BE2C (cell line): ENCODE data around the gene WNT2B.

Experiments used
- DNase-seq: peaks from one replicate; pipeline ENCODE4 v3.0.0-alpha.2; 2020
- H3K27me3 ChIP-seq: fragments of 250-450 bp; sonication (Bioruptor Pico); 2 replicates; pipeline ENCODE4 v1.5.1; 2020; ENCODE audit warnings: mild to moderate bottlenecking
- H3K36me3 ChIP-seq: fragments of 250-450 bp; sonication (Bioruptor Pico); 2 replicates; pipeline ENCODE4 v1.5.1; 2020; ENCODE audit warnings: mild to moderate bottlenecking
- H3K4me1 ChIP-seq: fragments of 250-450 bp; sonication (Bioruptor Pico); 2 replicates; pipeline ENCODE4 v1.5.1; 2020
- H3K4me3 ChIP-seq: 2 replicates; pipeline ENCODE4 v1.5.1; 2011; ENCODE audit warnings: low read depth, low read length
- H3K9me3 ChIP-seq: fragments of 250-450 bp; sonication (Bioruptor Pico); 2 replicates; pipeline ENCODE4 v1.5.1; 2020
- TF ChIP-seq, protein P1 (sequence below): IDR thresholded peaks from 2 replicates; pipeline ENCODE4 v1.5.1; 2012; ENCODE audit warnings: mild to moderate bottlenecking, low read depth, low read length

WNT2B gene

DNA sequence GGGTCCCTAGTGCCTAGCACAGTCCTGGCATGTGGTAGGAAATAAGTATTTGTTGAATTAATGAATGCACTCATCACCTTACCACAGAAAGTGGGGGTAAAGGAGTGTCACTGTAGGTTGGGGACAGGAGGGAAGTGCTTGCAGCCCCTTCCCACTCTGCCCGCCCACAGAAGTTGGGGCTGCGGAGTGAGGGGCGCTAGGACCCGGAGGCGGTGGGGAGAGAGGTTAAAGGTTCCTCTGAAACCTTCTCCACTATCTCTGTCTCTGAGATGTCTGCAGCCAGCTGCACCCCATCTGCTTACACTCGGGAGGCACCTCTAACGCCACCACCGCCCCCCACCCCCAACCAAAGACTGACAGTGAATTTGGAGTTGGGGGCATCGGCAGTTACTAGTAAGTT is 1.4 kb upstream of the WNT2B start:
- Histone ChIP-seq H3K27me3 (peaks cover 45% of the 10 kb centered on the region), H3K4me3 (no peak overlapping the region)

DNA sequence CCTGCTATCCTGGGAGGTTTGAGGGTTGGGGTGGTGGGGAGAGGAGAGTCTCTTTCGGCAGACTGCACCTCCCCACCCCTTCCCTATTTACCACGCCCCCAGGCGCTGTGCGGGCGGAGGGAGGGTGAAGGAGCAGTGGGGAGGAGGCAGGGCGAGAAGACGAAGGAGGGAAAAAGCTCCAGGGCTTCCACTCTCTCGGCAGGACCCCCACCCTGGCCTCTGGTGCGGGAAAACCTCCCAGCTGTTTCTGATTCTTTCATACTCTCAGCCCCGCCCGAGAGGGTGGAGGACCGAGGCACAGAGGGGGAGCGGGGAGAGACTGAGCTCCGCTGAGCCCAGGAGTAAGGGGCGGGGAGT is 866 bp upstream of the WNT2B start:
- no peaks in the 10 kb centered on the region for H3K36me3 ChIP-seq
- H3K4me1 ChIP-seq, result no peaks in the 10 kb centered on the region; the same call in 1 of the 2 replicates
- TF ChIP-seq, protein P1, sequence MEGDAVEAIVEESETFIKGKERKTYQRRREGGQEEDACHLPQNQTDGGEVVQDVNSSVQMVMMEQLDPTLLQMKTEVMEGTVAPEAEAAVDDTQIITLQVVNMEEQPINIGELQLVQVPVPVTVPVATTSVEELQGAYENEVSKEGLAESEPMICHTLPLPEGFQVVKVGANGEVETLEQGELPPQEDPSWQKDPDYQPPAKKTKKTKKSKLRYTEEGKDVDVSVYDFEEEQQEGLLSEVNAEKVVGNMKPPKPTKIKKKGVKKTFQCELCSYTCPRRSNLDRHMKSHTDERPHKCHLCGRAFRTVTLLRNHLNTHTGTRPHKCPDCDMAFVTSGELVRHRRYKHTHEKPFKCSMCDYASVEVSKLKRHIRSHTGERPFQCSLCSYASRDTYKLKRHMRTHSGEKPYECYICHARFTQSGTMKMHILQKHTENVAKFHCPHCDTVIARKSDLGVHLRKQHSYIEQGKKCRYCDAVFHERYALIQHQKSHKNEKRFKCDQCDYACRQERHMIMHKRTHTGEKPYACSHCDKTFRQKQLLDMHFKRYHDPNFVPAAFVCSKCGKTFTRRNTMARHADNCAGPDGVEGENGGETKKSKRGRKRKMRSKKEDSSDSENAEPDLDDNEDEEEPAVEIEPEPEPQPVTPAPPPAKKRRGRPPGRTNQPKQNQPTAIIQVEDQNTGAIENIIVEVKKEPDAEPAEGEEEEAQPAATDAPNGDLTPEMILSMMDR, result no peak
- no peaks in the 10 kb centered on the region for H3K9me3 ChIP-seq
- no peak for DNase-seq
- H3K4me3 ChIP-seq, result peak overlapping the region; percentile 53
- peaks cover 40% of the 10 kb centered on the region for H3K27me3 ChIP-seq

More for the DNA sequence above, 1.4 kb upstream of the WNT2B start:
- H3K9me3 ChIP-seq, result no peaks in the 10 kb centered on the region
- DNase-seq, result no peak
- TF ChIP-seq, protein P1, result no peak
- H3K4me1 ChIP-seq, result peaks cover 3% of the 10 kb centered on the region; the same call in 1 of the 2 replicates
- H3K36me3 ChIP-seq, result no peaks in the 10 kb centered on the region

DNA sequence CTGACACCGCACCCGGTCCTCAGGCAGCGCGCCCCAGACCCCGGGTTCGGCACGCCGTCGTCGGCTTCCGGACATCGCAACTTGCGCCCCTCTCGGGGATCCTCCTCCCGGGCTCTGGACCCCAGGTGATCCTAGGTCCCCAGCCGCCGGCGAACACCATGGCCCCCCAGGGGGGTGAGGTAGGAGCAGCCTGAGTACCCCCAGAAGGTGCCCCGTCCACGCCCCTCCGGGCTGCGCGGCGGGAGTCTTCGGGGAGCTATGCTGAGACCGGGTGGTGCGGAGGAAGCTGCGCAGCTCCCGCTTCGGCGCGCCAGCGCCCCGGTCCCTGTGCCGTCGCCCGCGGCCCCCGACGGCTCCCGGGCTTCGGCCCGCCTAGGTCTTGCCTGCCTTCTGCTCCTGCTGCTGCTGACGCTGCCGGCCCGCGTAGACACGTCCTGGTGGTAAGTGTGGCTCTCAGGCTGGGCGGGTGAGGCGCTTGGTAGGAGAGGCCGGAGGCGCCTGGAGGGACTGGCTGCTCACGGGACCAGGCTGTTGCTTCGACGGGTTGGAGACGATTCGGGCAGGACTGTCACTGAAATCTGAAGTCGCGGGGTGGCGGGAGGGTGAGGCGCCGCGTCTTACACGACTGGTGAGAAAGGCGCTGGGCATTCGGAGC is 367 bp downstream of the WNT2B start:
- TF ChIP-seq, protein P1, result no peak
- no peak for DNase-seq
- peaks cover 32% of the 10 kb centered on the region for H3K27me3 ChIP-seq
- peak overlapping the region; percentile 53 for H3K4me3 ChIP-seq
- H3K36me3 ChIP-seq, result no peaks in the 10 kb centered on the region
- no peaks in the 10 kb centered on the region for H3K4me1 ChIP-seq
- no peaks in the 10 kb centered on the region for H3K9me3 ChIP-seq

DNA sequence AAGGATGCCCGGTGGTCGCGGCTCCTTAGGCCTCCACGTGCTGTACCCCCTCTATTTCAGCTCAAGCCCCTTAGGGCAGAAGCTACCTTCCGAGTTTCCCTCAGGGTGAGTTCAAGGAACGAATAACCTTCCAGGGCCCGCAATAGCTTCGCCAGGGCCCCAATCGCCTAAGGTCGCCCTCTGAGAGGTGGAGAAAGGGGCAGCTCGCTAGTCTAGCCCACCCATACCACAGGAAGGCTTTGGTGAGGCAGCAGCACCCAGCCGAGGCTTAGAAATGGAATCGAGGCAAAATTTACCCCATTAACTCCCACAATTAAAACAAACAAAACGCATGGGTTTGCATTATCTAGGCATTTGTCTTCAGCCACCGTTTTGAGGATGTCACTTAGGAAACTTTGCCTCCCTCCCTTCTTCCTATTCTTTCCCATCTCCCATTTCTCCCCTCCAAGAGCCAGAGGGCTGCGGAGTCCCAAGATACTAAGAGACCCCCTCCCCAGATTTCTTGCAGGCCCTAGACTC is 954 bp downstream of the WNT2B start:
- Histone ChIP-seq H3K4me1 (no peaks in the 10 kb centered on the region), H3K4me3 (no peak overlapping the region), H3K36me3 (no peaks in the 10 kb centered on the region), H3K9me3 (no peaks in the 10 kb centered on the region), H3K27me3 (peaks cover 32% of the 10 kb centered on the region)
- no peak for DNase-seq
- TF ChIP-seq, protein P1, result no peak

DNA sequence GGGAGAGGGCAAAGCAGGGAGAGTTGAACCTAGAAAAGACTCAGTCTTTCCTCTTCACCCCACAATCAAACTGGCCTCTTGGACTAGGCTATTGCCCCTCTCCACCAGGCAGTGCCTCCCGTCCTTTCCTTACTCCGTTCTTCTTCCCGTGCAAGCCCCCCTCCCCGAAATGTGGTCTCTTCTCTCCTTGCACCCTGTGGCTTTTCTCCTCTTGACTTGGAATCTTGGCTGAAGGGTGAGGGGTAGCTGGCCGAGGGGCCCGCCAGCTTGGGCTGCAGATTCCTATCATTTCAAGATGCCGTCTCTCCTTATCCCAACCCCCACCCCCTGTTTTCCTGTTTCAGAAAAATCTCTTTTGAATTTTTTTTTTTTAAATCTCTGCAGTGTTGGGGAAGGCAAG is 1.6 kb downstream of the WNT2B start:
- Histone ChIP-seq H3K36me3 (no peaks in the 10 kb centered on the region), H3K4me3 (no peak overlapping the region), H3K9me3 (no peaks in the 10 kb centered on the region), H3K4me1 (no peaks in the 10 kb centered on the region), H3K27me3 (peaks cover 32% of the 10 kb centered on the region)
- TF ChIP-seq, protein P1, result no peak
- no peak for DNase-seq

DNA sequence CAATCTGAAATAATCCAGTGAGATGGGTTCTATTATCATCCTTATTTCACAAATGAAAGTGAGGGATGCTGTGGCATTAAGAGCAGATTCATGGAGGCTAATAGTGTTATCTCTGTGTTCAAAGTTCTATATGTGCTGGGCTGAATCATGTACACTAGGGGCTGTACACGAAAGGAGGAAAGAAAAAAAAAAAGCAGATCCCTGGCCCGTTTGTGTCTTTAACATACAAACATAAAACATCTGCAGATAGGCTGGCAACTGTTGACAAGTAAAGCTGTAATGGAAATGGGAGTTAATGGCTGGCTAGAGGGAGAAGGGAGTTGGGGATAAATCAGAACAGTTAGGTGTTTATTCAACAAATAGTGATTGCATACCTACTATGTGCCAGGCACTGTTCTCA is 3.1 kb downstream of the WNT2B start:
- Histone ChIP-seq H3K4me1 (no peaks in the 10 kb centered on the region), H3K4me3 (no peak overlapping the region), H3K9me3 (no peaks in the 10 kb centered on the region), H3K27me3 (peaks cover 32% of the 10 kb centered on the region), H3K36me3 (no peaks in the 10 kb centered on the region)
- TF ChIP-seq, protein P1, result no peak
- DNase-seq, result no peak
